Hematopoietic multipotent progenitor cell treated with erythropoietin and hydrocortisone succinate and interleukin-3 and kit ligand, for 8 days (in vitro differentiated cells): Measurements from ENCODE around the gene ATXN7L1.
"Not testable (repeated sequence)": the region's sequence is repeated elsewhere in the genome, so short reads cannot be mapped to it uniquely, and the experiment has no call there.

Experiments
- DNase-seq: peaks from one replicate; pipeline ENCODE4 v3.0.0-alpha.2; 2015

The ATXN7L1 gene

GRCh38 chr7:105600720-105601550 is 275.5 kb downstream of the ATXN7L1 start:
- no peak for DNase-seq

- DNase-seq, result no peak
These were observed 276.8 kb downstream of the ATXN7L1 start for GRCh38 chr7:105599551-105599950.

- not testable (repeated sequence) for DNase-seq
These were observed 277.3 kb downstream of the ATXN7L1 start for GRCh38 chr7:105599080-105599479.

- DNase-seq, result no peak
These were observed 279.5 kb downstream of the ATXN7L1 start for GRCh38 chr7:105596866-105597265.

GRCh38 chr7:105594034-105594433 is 282.4 kb downstream of the ATXN7L1 start:
- no peak for DNase-seq

GRCh38 chr7:105591522-105591921 is 284.9 kb downstream of the ATXN7L1 start:
- no peak for DNase-seq

- DNase-seq, result no peak
These were observed 285.6 kb downstream of the ATXN7L1 start for GRCh38 chr7:105590793-105591192.

GRCh38 chr7:105589356-105590077 is 286.9 kb downstream of the ATXN7L1 start:
- peak; percentile 80 for DNase-seq

- DNase-seq, result no peak
These were observed 288.3 kb downstream of the ATXN7L1 start for GRCh38 chr7:105587909-105588635.

GRCh38 chr7:105585850-105586500 is 290.4 kb downstream of the ATXN7L1 start:
- peak; percentile 59 for DNase-seq

GRCh38 chr7:105584165-105584564 is 292.2 kb downstream of the ATXN7L1 start:
- DNase-seq, result no peak

GRCh38 chr7:105583061-105583460 is 293.3 kb downstream of the ATXN7L1 start:
- DNase-seq, result no peak

- peak; percentile 69 for DNase-seq
These were observed 295.2 kb downstream of the ATXN7L1 start, which contains the start of gene EFCAB10 for GRCh38 chr7:105581066-105581811. Gene EFCAB10, minus strand, starts transcription at chr7:105581493. Its CDS starts 30 bp downstream, at chr7:105581463.

GRCh38 chr7:105580022-105580740 is 296.2 kb downstream of the ATXN7L1 start:
- no peak for DNase-seq

- no peak for DNase-seq
These were observed 297.9 kb downstream of the ATXN7L1 start for GRCh38 chr7:105578496-105578895.

GRCh38 chr7:105577251-105577650 is 299.1 kb downstream of the ATXN7L1 start:
- no peak for DNase-seq

GRCh38 chr7:105571891-105572290 is 304.5 kb downstream of the ATXN7L1 start:
- no peak for DNase-seq

GRCh38 chr7:105567821-105568220 is 308.6 kb downstream of the ATXN7L1 start:
- no peak for DNase-seq

- no peak for DNase-seq
These were observed 309.4 kb downstream of the ATXN7L1 start for GRCh38 chr7:105567024-105567423.

- no peak for DNase-seq
These were observed 311.2 kb downstream of the ATXN7L1 start for GRCh38 chr7:105565190-105565589.

- no peak for DNase-seq
These were observed 316.5 kb downstream of the ATXN7L1 start for GRCh38 chr7:105559926-105560325.
